Measurements from ENCODE around the gene ERG.

Gene ERG

GRCh38 chr21:38498057-38498833 is at the start of gene ERG:
TSS of gene ERG (minus strand) at chr21:38498477. CDS start at chr21:38498380, 97 bp downstream.
- no peak for DNase-seq (ENCODE audit: low read depth in 2 of 2)

GRCh38 chr21:38544661-38545060 is 46.4 kb upstream of the ERG start:
- peak; percentile 55 to 61 for DNase-seq (ENCODE audit: low read depth in 2 of 2)

GRCh38 chr21:38542263-38542662 is 44.0 kb upstream of the ERG start:
- DNase-seq (ENCODE audit: low read depth in 2 of 2), result no peak

- no peak for DNase-seq (ENCODE audit: low read depth in 2 of 2)
Measured at GRCh38 chr21:38538353-38538752, 40.1 kb upstream of the ERG start.

- no peak for DNase-seq (ENCODE audit: low read depth in 2 of 2)
Measured at GRCh38 chr21:38534591-38534990, 36.3 kb upstream of the ERG start.

- no peak for DNase-seq (ENCODE audit: low read depth in 2 of 2)
Measured at GRCh38 chr21:38533887-38534286, 35.6 kb upstream of the ERG start.

- DNase-seq (ENCODE audit: low read depth in 2 of 2), result peak; percentile 72
Measured at GRCh38 chr21:38531591-38531990, 33.3 kb upstream of the ERG start.

GRCh38 chr21:38531039-38531541 is 32.8 kb upstream of the ERG start:
- no peak for DNase-seq (ENCODE audit: low read depth in 2 of 2)

- DNase-seq (ENCODE audit: low read depth in 2 of 2), result no peak
Measured at GRCh38 chr21:38527737-38528136, 29.5 kb upstream of the ERG start.

- DNase-seq (ENCODE audit: low read depth in 2 of 2), result no peak
Measured at GRCh38 chr21:38525454-38525853, 27.2 kb upstream of the ERG start.

- no peak for DNase-seq (ENCODE audit: low read depth in 2 of 2)
Measured at GRCh38 chr21:38524168-38525153, 26.2 kb upstream of the ERG start.

- DNase-seq (ENCODE audit: low read depth in 2 of 2), result no peak
Measured at GRCh38 chr21:38520511-38520910, 22.2 kb upstream of the ERG start.

GRCh38 chr21:38511662-38512243 is 13.5 kb upstream of the ERG start:
- no peak for DNase-seq (ENCODE audit: low read depth in 2 of 2)

- no peak for DNase-seq (ENCODE audit: low read depth in 2 of 2)
Measured at GRCh38 chr21:38511198-38511597, 12.9 kb upstream of the ERG start.

GRCh38 chr21:38507374-38507942 is 9.2 kb upstream of the ERG start:
- DNase-seq (ENCODE audit: low read depth in 2 of 2), result no peak

- DNase-seq (ENCODE audit: low read depth in 2 of 2), result no peak
Measured at GRCh38 chr21:38506661-38507281, 8.5 kb upstream of the ERG start.

GRCh38 chr21:38505654-38506523 is 7.6 kb upstream of the ERG start:
- DNase-seq (ENCODE audit: low read depth in 2 of 2), result peak; percentile 59 to 66

GRCh38 chr21:38504066-38504465 is 5.8 kb upstream of the ERG start:
- DNase-seq (ENCODE audit: low read depth in 2 of 2), result no peak

- DNase-seq (ENCODE audit: low read depth in 2 of 2), result peak; percentile 50 to 63
Measured at GRCh38 chr21:38503583-38503982, 5.3 kb upstream of the ERG start.

GRCh38 chr21:38500073-38500472 is 1.8 kb upstream of the ERG start:
- no peak for DNase-seq (ENCODE audit: low read depth in 2 of 2)

All from fibroblast of skin of left quadriceps (primary cell).